T47D (cell line): ENCODE data around the gene CLIC6.

Experiments
- DNase-seq, 2 experiments: peaks; one replicate each; pipeline versions ENCODE4 v3.0.0 to v3.0.0-alpha.2; 2011 to 2012; ENCODE audit warnings: low read depth in 1 of 2, low spot score in 1 of 2
- JUND ChIP-seq: IDR thresholded peaks from 2 replicates; pipeline ENCODE4 v1.6.1; 2012; ENCODE audit warnings: low read depth
- in situ Hi-C: cut with HindIII; loops from 2 replicates; pipeline ENCODE4 v1.10.0; 2016; ENCODE audit warnings: low sequenced_read_pairs, low pct_unique_long_range_greater_than_20kb

Gene CLIC6

GRCh38 chr21:34743285-34743684 is 74.5 kb downstream of the CLIC6 start:
- no peak for DNase-seq
- no peak for TF ChIP-seq JUND
- in situ Hi-C loops: no loop called here

- in situ Hi-C loops: no loop called here
- peak in 1 of 2 experiments; percentile 85 for DNase-seq
- TF ChIP-seq JUND: no peak
These were observed 75.0 kb downstream of the CLIC6 start for GRCh38 chr21:34743831-34744230.

GRCh38 chr21:34744801-34745200 is 76.0 kb downstream of the CLIC6 start:
- in situ Hi-C loops: no loop called here
- no peak for TF ChIP-seq JUND
- DNase-seq: peak in 1 of 2 experiments; percentile 68

GRCh38 chr21:34745557-34746255 is 76.9 kb downstream of the CLIC6 start:
- no peak for TF ChIP-seq JUND
- in situ Hi-C loops: no loop called here
- peak; percentile 42 to 89 for DNase-seq

- no peak for TF ChIP-seq JUND
- no peak for DNase-seq
- in situ Hi-C loops: no loop called here
These were observed 80.1 kb downstream of the CLIC6 start for GRCh38 chr21:34748862-34749261.

- no peak for TF ChIP-seq JUND
- DNase-seq: no peak
These were observed 86.2 kb downstream of the CLIC6 start for GRCh38 chr21:34754690-34755647.

GRCh38 chr21:34761758-34762330 is 93.0 kb downstream of the CLIC6 start:
- TF ChIP-seq JUND: no peak
- no peak for DNase-seq
- in situ Hi-C loops: no loop called here

More at GRCh38 chr21:34754690-34755647, 86.2 kb downstream of the CLIC6 start:
- in situ Hi-C loops: no loop called here

GRCh38 chr21:34762786-34763185 is 94.0 kb downstream of the CLIC6 start:
- no peak for DNase-seq
- in situ Hi-C loops: no loop called here

GRCh38 chr21:34764715-34765284 is 96.0 kb downstream of the CLIC6 start:
- TF ChIP-seq JUND: no peak
- no peak for DNase-seq
- in situ Hi-C loops: no loop called here

More at GRCh38 chr21:34762786-34763185, 94.0 kb downstream of the CLIC6 start:
- no peak for TF ChIP-seq JUND

GRCh38 chr21:34765619-34766018 is 96.8 kb downstream of the CLIC6 start:
- DNase-seq: no peak
- in situ Hi-C loops: no loop called here
- TF ChIP-seq JUND: no peak

- DNase-seq: no peak
- in situ Hi-C loops: no loop called here
- no peak for TF ChIP-seq JUND
These were observed 98.1 kb downstream of the CLIC6 start for GRCh38 chr21:34766862-34767261.
